Choroid plexus epithelial cell (primary cell): Measurements from ENCODE around the gene TPRN.

Experiments
- DNase-seq: peaks from one replicate; pipeline ENCODE4 v3.0.0-alpha.2; 2010; ENCODE audit warnings: low read depth
- H3K4me3 ChIP-seq: 2 replicates; pipeline ENCODE4 v1.5.1; 2011; ENCODE audit warnings: low read depth, mild to moderate bottlenecking, control low read depth, low read length, moderate library complexity
- TF ChIP-seq, protein P1 (sequence below): conservative IDR thresholded peaks from 2 replicates; pipeline ENCODE4 v1.5.1; 2011; ENCODE audit warnings: low read depth, mild to moderate bottlenecking, control low read depth, inconsistent platforms, low read length, moderate library complexity

The TPRN gene

GRCh38 chr9:137168904-137169856 is 31.4 kb downstream of the TPRN start:
- peak overlapping the region; percentile 11 for H3K4me3 ChIP-seq
- TF ChIP-seq, protein P1, sequence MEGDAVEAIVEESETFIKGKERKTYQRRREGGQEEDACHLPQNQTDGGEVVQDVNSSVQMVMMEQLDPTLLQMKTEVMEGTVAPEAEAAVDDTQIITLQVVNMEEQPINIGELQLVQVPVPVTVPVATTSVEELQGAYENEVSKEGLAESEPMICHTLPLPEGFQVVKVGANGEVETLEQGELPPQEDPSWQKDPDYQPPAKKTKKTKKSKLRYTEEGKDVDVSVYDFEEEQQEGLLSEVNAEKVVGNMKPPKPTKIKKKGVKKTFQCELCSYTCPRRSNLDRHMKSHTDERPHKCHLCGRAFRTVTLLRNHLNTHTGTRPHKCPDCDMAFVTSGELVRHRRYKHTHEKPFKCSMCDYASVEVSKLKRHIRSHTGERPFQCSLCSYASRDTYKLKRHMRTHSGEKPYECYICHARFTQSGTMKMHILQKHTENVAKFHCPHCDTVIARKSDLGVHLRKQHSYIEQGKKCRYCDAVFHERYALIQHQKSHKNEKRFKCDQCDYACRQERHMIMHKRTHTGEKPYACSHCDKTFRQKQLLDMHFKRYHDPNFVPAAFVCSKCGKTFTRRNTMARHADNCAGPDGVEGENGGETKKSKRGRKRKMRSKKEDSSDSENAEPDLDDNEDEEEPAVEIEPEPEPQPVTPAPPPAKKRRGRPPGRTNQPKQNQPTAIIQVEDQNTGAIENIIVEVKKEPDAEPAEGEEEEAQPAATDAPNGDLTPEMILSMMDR, result no peak
- DNase-seq, result peak; percentile 50

DNA sequence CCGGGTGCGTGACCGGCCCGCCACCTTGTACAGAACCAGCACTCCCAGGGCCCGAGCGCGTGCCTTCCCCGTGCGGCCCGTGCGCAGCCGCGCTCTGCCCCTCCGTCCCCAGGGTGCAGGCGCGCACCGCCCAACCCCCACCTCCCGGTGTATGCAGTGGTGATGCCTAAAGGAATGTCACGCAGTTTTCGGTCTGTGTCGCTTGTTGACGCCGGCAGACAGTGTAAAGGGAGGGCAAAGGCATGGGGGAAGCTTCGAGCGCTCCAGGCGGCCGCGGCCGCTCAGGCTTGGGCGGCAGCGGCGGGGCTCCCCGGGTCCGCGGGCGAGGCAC is 32.0 kb downstream of the TPRN start:
- DNase-seq, result no peak
- TF ChIP-seq, protein P1, result no peak
- no peak overlapping the region for H3K4me3 ChIP-seq

- TF ChIP-seq, protein P1, result no peak
- no peak for DNase-seq
- no peak overlapping the region for H3K4me3 ChIP-seq
Observed at GRCh38 chr9:137167747-137168572, 32.6 kb downstream of the TPRN start.

DNA sequence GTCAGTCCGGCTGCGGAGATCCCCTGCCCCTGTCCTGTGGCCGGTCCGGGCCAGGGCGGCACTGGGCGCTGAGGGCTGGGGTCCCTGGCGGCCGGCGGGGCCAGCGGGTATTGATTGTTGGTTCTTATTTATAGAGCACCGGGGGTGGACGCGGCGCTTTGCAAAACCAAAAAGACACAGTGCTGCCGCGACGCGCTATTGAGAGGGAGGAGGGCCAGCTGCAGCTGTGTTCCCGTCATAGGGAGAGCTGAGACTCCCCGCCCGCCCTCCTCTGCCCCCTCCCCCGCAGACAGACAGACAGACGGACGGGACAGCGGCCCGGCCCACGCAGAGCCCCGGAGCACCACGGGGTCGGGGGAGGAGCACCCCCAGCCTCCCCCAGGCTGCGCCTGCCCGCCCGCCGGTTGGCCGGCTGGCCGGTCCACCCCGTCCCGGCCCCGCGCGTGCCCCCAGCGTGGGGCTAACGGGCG is 33.2 kb downstream of the TPRN start:
- H3K4me3 ChIP-seq, result no peak overlapping the region
- TF ChIP-seq, protein P1, result no peak
- DNase-seq, result no peak

DNA sequence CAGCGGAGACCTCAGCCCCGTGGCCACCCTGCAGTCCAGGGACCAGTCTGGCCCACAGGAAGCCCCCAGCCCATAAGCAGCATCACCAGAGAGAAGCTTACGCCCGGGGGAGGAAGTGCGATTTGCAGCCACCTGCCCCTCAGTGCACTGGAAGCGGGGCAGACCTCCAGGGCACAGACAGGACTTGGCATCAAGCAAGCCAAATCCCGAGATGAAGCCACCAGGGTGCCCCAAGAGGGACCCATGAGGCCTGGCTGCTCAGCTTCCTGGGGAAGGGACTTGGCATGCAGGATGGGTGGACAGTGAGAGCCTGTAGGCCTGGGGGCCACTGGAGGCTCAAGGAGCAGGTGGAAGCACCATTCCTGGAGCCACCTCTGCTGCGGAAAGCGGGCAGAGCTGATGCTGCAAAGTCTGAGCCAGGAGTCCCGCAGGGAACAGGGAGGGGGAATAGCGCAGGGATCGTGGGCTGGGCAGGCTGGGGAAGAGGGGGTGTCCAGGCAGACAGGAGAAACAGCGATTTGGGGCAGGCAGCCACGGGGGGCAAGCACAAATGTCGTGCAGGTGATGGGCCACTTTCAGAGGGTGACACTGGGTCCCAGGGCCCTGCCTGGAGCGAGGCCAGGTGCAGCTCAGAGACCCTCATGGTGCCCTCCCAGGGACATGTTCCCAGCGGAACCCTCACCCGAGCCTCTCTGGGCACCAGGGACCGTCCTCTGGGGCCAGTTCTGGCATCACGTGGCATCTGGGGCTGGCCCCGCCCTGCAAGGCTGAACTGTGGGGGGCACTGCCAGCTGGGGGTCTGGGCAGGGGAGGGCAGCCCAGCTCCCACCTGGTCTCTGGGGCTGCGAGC is 33.9 kb downstream of the TPRN start:
- no peak for DNase-seq
- TF ChIP-seq, protein P1, result no peak
- H3K4me3 ChIP-seq, result no peak overlapping the region

DNA sequence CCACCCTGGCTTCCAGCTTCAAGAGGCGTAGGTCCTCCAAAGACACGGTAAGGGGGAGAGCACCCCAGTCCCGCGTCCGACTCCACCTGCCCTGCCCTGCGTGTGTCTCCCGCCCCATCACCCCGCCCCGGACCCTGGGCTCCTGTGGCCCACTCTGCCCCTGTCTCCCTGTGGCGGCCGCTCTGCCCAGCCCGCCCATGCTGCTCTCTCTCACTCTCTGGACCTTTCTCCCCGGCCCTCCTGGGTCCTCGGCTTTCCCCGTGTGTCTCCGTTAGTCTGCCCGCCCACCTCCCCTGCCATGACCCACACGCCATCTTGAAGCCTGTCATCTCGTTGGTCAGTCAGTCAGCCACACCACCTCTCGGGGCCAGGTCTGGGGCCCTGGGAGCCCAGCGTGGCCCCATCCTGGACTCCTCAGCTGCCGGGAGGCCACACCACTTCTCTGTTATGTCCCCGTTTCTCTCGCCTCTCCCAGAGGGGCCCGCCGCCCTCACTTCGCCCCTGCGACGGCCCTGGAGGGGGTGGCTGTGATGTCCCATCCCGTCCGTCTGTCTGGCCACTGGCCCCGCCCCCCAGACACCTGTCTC is 35.2 kb downstream of the TPRN start:
- no peak overlapping the region for H3K4me3 ChIP-seq
- TF ChIP-seq, protein P1, result no peak
- no peak for DNase-seq
